ENCODE measurements around the gene R3HDM4. TPM values are rescaled to one million over a fixed set of nuclear protein-coding genes. Genes with fewer than 3 reads are reported as not detected.

Gene R3HDM4
- total RNA-seq, 2 donors from 2014 or later = 54.5 to 55.6 TPM

- intact Hi-C loops (cut with DNase I) = no loop called here
- no peaks in the 10 kb centered on the region for H3K9me3 ChIP-seq
- no peak for TF ChIP-seq CTCF (IDR thresholded peaks at IDR 0.05)
- H3K27ac ChIP-seq = no peak overlapping the region
- H3K9ac ChIP-seq (ENCODE audit: low read depth in 2 of 2, low read length in 2 of 2) = no peak overlapping the region
- DNase-seq = no peak
- H3K4me3 ChIP-seq = no peak overlapping the region
- no peaks in the 10 kb centered on the region for H3K4me1 ChIP-seq
- no peaks in the 10 kb centered on the region for H3K27me3 ChIP-seq
- no peaks in the 10 kb centered on the region for H3K36me3 ChIP-seq
Measured at GRCh38 chr19:902093-902370, 11.0 kb downstream of the R3HDM4 start.

- no peak for TF ChIP-seq CTCF (IDR thresholded peaks at IDR 0.05)
- Histone ChIP-seq H3K27me3 (no peaks in the 10 kb centered on the region), H3K4me1 (no peaks in the 10 kb centered on the region), H3K27ac (no peak overlapping the region), H3K9ac (ENCODE audit: low read depth in 2 of 2, low read length in 2 of 2) (no peak overlapping the region), H3K4me3 (no peak overlapping the region), H3K36me3 (no peaks in the 10 kb centered on the region), H3K9me3 (no peaks in the 10 kb centered on the region)
- intact Hi-C loops (cut with DNase I) = no loop called here
- DNase-seq = no peak
Measured at GRCh38 chr19:901216-902092, 11.6 kb downstream of the R3HDM4 start.

- Histone ChIP-seq H3K4me3 (no peak overlapping the region), H3K36me3 (no peaks in the 10 kb centered on the region), H3K9ac (ENCODE audit: low read depth in 2 of 2, low read length in 2 of 2) (no peak overlapping the region), H3K27me3 (no peaks in the 10 kb centered on the region), H3K27ac (no peak overlapping the region), H3K9me3 (no peaks in the 10 kb centered on the region), H3K4me1 (no peaks in the 10 kb centered on the region)
- TF ChIP-seq CTCF (IDR thresholded peaks at IDR 0.05) = no peak
- intact Hi-C loops (cut with DNase I) = no loop called here
- peak; percentile 51 for DNase-seq
Measured at GRCh38 chr19:900302-901111, 12.5 kb downstream of the R3HDM4 start.

GRCh38 chr19:900043-900301, 13.0 kb downstream of the R3HDM4 start:
- intact Hi-C loops (cut with DNase I) = no loop called here
- H3K27me3 ChIP-seq = no peaks in the 10 kb centered on the region
- H3K27ac ChIP-seq = no peak overlapping the region

More at GRCh38 chr19:900043-900301, 13.0 kb downstream of the R3HDM4 start:
- H3K9ac ChIP-seq (ENCODE audit: low read depth in 2 of 2, low read length in 2 of 2) = no peak overlapping the region
- no peaks in the 10 kb centered on the region for H3K4me1 ChIP-seq
- no peak for TF ChIP-seq CTCF (IDR thresholded peaks at IDR 0.05)
- DNase-seq = no peak
- no peaks in the 10 kb centered on the region for H3K36me3 ChIP-seq
- H3K4me3 ChIP-seq = no peak overlapping the region
- H3K9me3 ChIP-seq = no peaks in the 10 kb centered on the region

All from colonic mucosa (tissue), 4 donors.